Upper lobe of left lung (tissue), 6 donors: ENCODE data around the gene MAN1A2. TPM values are rescaled to one million over a fixed set of nuclear protein-coding genes. Genes with fewer than 3 reads are reported as not detected.

ENCODE experiments used
- ATAC-seq, 2 donors: fragments of 200-7000 bp; cut with Tn5 transposase; one replicate each; pipeline ENCODE4 v1.9.1; 2022; ENCODE audit warnings: mild to moderate bottlenecking in 2 of 2, moderate library complexity in 2 of 2; ENCODE audit not compliant: low FRiP score in 2 of 2
- DNase-seq, 2 donors: peaks; one replicate each; pipeline ENCODE4 v3.0.0-alpha.2; 2019 to 2020
- H3K27ac ChIP-seq, 4 donors: fragments of 200-600 bp; sonication (generic); one replicate each; pipeline ENCODE4 v1.5.1; 2016 to 2019
- H3K27me3 ChIP-seq, 4 donors: fragments of 200-600 bp; sonication (generic); one replicate each; pipeline ENCODE4 v1.5.1; 2017 to 2019
- H3K36me3 ChIP-seq, 4 donors: fragments of 200-600 bp; sonication (generic); one replicate each; pipeline ENCODE4 v1.5.1; 2016 to 2019
- H3K4me1 ChIP-seq, 4 donors: fragments of 200-600 bp; sonication (generic); one replicate each; pipeline ENCODE4 v1.5.1; 2018 to 2019
- H3K4me3 ChIP-seq, 4 donors: fragments of 200-600 bp; sonication (generic); one replicate each; pipeline ENCODE4 v1.5.1; 2017 to 2019; ENCODE audit warnings: mild to moderate bottlenecking in 2 of 4, moderate library complexity in 1 of 4
- H3K9me3 ChIP-seq, 4 donors: fragments of 200-600 bp; sonication (generic); one replicate each; pipeline ENCODE4 v1.5.1; 2018 to 2019
- CTCF ChIP-seq, 6 experiments: fragments of 450-650 bp in 4 of 6; fragments of 200-600 bp in 2 of 6; sonication (generic) in 2 of 6; IDR thresholded peaks; one replicate each; pipeline ENCODE4 v1.5.1; 2016 to 2019; ENCODE audit warnings: antibody characterized with exemption in 6 of 6
- EP300 ChIP-seq, 4 donors: sonication (generic); formaldehyde crosslinking; IDR thresholded peaks; one replicate each; pipeline ENCODE4 v1.5.1; 2017; ENCODE audit warnings: antibody characterized with exemption in 4 of 4, control low read depth in 2 of 4
- POLR2A ChIP-seq, 4 donors: fragments of 450-650 bp; IDR thresholded peaks; one replicate each; pipeline ENCODE4 v1.5.1; 2016 to 2017; ENCODE audit warnings: antibody characterized with exemption in 4 of 4, mild to moderate bottlenecking in 2 of 4
- POLR2AphosphoS5 ChIP-seq, 2 donors: sonication (generic); formaldehyde crosslinking; IDR thresholded peaks; one replicate each; pipeline ENCODE4 v1.5.1; 2017; ENCODE audit warnings: antibody characterized with exemption in 2 of 2
- WGBS, 2 donors: methylation state at CpG; one replicate each; pipeline ENCODE4 v1.1.5; 2017 to 2018; 5-methylcytosine and 5-hydroxymethylcytosine counted together
- total RNA-seq, 6 donors: library from RNA; depleted of rRNA in 4 of 6; stranded (reverse); fragments of >200 nt in 4 of 6; gene quantifications; one replicate each; pipeline versions ENCODE4 v1.1.0 to v1.2.1, GENCODE V29; 2016 to 2021
- donor health status: DM: no; HTN: no; CAD: no; lungs with moderate emphysema.
- donor health status: DM: no; HTN: yes; CAD: no; lungs with severe emphysema.

The MAN1A2 gene
- total RNA-seq, 6 donors from 2014 or later, result 25.5 to 45.2 (median 33.3) TPM

- H3K4me1 ChIP-seq, result no peaks in the 10 kb centered on the region
- no peaks in the 10 kb centered on the region for H3K27me3 ChIP-seq
- DNase-seq (no peak), ATAC-seq (no peak)
- H3K9me3 ChIP-seq, result peaks cover 0 to 6% (median 0%) of the 10 kb centered on the region in 4 donors
- 79 to 83% methylated on average over 6 of the region's 6 CpGs for WGBS, 2 donors
- no peak for TF ChIP-seq POLR2AphosphoS5 (IDR thresholded peaks at IDR 0.05)
- H3K27ac ChIP-seq, result no peak overlapping the region
- no peak overlapping the region for H3K4me3 ChIP-seq
- H3K36me3 ChIP-seq, result no peaks in the 10 kb centered on the region
Measured at GRCh38 chr1:117398957-117399356, 31.7 kb downstream of the MAN1A2 start.

- Histone ChIP-seq H3K4me3 (no peak overlapping the region), H3K4me1 (no peaks in the 10 kb centered on the region), H3K36me3 (peaks cover 0 to 6% (median 0%) of the 10 kb centered on the region in 4 donors), H3K9me3 (peaks cover 0 to 6% (median 0%) of the 10 kb centered on the region in 4 donors), H3K27ac (no peak overlapping the region), H3K27me3 (no peaks in the 10 kb centered on the region)
- no peak for DNase-seq
- TF ChIP-seq POLR2AphosphoS5 (IDR thresholded peaks at IDR 0.05) (no peak), EP300 (IDR thresholded peaks at IDR 0.05) (no peak), CTCF (IDR thresholded peaks at IDR 0.05) (no peak), POLR2A (IDR thresholded peaks at IDR 0.05) (no peak)
- ATAC-seq, result no peak
Measured at GRCh38 chr1:117401761-117402160, 34.5 kb downstream of the MAN1A2 start.

GRCh38 chr1:117403597-117403996 is 36.3 kb downstream of the MAN1A2 start:
- Histone ChIP-seq H3K36me3 (peaks cover 0 to 6% (median 0%) of the 10 kb centered on the region in 4 donors), H3K9me3 (peaks cover 0 to 6% (median 0%) of the 10 kb centered on the region in 4 donors), H3K27ac (no peak overlapping the region), H3K4me3 (no peak overlapping the region), H3K4me1 (no peaks in the 10 kb centered on the region), H3K27me3 (no peaks in the 10 kb centered on the region)
- TF ChIP-seq POLR2AphosphoS5 (IDR thresholded peaks at IDR 0.05), result no peak
- no peak for TF ChIP-seq EP300 (IDR thresholded peaks at IDR 0.05)
- TF ChIP-seq POLR2A (IDR thresholded peaks at IDR 0.05), result no peak
- no peak for TF ChIP-seq CTCF (IDR thresholded peaks at IDR 0.05)
- DNase-seq (no peak), ATAC-seq (no peak)
- 95 to 99% methylated on average over 3 of the region's 3 CpGs for WGBS, 2 donors

GRCh38 chr1:117405042-117405441 is 37.8 kb downstream of the MAN1A2 start:
- DNase-seq (no peak), ATAC-seq (no peak)
- no peaks in the 10 kb centered on the region for H3K4me1 ChIP-seq
- no peaks in the 10 kb centered on the region for H3K27me3 ChIP-seq
- TF ChIP-seq EP300 (IDR thresholded peaks at IDR 0.05), result no peak
- TF ChIP-seq POLR2AphosphoS5 (IDR thresholded peaks at IDR 0.05), result no peak
- TF ChIP-seq POLR2A (IDR thresholded peaks at IDR 0.05), result no peak
- TF ChIP-seq CTCF (IDR thresholded peaks at IDR 0.05), result no peak
- no peak overlapping the region for H3K4me3 ChIP-seq
- H3K27ac ChIP-seq, result no peak overlapping the region
- H3K36me3 ChIP-seq, result peaks cover 0 to 9% (median 0%) of the 10 kb centered on the region in 4 donors
- H3K9me3 ChIP-seq, result peaks cover 0 to 6% (median 0%) of the 10 kb centered on the region in 4 donors

- H3K4me1 ChIP-seq, result no peaks in the 10 kb centered on the region
- no peak for ATAC-seq
Measured at GRCh38 chr1:117412472-117412871, 45.2 kb downstream of the MAN1A2 start.

More at GRCh38 chr1:117412472-117412871, 45.2 kb downstream of the MAN1A2 start:
- Histone ChIP-seq H3K27ac (no peak overlapping the region), H3K9me3 (no peaks in the 10 kb centered on the region), H3K4me3 (no peak overlapping the region), H3K36me3 (peaks cover 0 to 16% (median 1%) of the 10 kb centered on the region in 4 donors), H3K27me3 (no peaks in the 10 kb centered on the region)
- TF ChIP-seq POLR2A (IDR thresholded peaks at IDR 0.05) (no peak), CTCF (IDR thresholded peaks at IDR 0.05) (no peak), EP300 (IDR thresholded peaks at IDR 0.05) (no peak), POLR2AphosphoS5 (IDR thresholded peaks at IDR 0.05) (no peak)
- no peak for DNase-seq
